Measurements from ENCODE around the gene CNTNAP2.

DNA sequence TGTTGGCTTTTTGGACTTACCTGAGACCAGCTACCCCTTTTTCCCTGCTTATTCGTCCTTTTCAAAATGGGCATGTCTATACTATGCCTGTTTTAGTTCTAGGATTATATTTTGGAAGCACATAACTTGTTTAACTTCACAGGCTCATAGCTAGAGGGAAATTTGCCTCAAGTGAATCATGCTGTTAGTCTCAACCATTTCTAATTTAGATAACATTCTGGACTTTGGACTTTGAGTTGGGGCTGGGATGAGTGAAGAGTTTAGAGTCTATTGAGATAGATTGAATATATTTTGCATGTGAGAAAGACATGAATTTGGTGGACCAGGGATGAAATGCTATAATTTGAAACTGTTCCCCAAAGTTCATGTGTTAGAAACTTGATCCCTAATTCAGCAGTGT lies 1919.3 kb downstream of the CNTNAP2 start:
- TF ChIP-seq, protein P1, sequence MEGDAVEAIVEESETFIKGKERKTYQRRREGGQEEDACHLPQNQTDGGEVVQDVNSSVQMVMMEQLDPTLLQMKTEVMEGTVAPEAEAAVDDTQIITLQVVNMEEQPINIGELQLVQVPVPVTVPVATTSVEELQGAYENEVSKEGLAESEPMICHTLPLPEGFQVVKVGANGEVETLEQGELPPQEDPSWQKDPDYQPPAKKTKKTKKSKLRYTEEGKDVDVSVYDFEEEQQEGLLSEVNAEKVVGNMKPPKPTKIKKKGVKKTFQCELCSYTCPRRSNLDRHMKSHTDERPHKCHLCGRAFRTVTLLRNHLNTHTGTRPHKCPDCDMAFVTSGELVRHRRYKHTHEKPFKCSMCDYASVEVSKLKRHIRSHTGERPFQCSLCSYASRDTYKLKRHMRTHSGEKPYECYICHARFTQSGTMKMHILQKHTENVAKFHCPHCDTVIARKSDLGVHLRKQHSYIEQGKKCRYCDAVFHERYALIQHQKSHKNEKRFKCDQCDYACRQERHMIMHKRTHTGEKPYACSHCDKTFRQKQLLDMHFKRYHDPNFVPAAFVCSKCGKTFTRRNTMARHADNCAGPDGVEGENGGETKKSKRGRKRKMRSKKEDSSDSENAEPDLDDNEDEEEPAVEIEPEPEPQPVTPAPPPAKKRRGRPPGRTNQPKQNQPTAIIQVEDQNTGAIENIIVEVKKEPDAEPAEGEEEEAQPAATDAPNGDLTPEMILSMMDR (IDR thresholded peaks at IDR 0.05) = no peak
- TF ChIP-seq POLR2A (IDR thresholded peaks at IDR 0.05) = no peak

Data from lower leg skin (tissue), 3 donors.